Cardiac septum (tissue), 1 donor: ENCODE measurements around the gene PGRMC2. TPM values are rescaled to one million over a fixed set of nuclear protein-coding genes. Genes with fewer than 3 reads are reported as not detected.

Experiments
- DNase-seq: peaks from one replicate; pipeline ENCODE4 v3.0.0-alpha.2; 2020; ENCODE audit warnings: low spot score
- intact Hi-C: fragments of 100-400 bp; cut with DNase I; formaldehyde crosslinking; loops from one replicate; pipeline ENCODE4 v1.14.0; 2022
- long read RNA-seq: library from polyadenylated mRNA; unstranded; transcript quantifications from one replicate; pipeline ENCODE4 v2.0.0, GENCODE V29; 2021
- total RNA-seq: library from RNA; stranded (reverse); fragmentation: NEBNext Ultra II Directional; extraction: Animal tissue kit (Norgen Biotek cat#: 25700); gene quantifications from one replicate; pipeline ENCODE4 v1.2.1, GENCODE V29; 2021
- donor health status: DM: no; HTN: no; CAD: no.

Gene PGRMC2, protein sequence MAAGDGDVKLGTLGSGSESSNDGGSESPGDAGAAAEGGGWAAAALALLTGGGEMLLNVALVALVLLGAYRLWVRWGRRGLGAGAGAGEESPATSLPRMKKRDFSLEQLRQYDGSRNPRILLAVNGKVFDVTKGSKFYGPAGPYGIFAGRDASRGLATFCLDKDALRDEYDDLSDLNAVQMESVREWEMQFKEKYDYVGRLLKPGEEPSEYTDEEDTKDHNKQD
- 61.9 TPM for total RNA-seq
- long read RNA-seq, transcript PGRMC2-208 (3 exons, 3,783 nt) = major isoform, 38 of 44 reads
- long read RNA-seq, partial matches to known transcripts = 0 of 44 reads
- long read RNA-seq, other reads (novel, unspliced or antisense) = 4 of 44 reads

DNA sequence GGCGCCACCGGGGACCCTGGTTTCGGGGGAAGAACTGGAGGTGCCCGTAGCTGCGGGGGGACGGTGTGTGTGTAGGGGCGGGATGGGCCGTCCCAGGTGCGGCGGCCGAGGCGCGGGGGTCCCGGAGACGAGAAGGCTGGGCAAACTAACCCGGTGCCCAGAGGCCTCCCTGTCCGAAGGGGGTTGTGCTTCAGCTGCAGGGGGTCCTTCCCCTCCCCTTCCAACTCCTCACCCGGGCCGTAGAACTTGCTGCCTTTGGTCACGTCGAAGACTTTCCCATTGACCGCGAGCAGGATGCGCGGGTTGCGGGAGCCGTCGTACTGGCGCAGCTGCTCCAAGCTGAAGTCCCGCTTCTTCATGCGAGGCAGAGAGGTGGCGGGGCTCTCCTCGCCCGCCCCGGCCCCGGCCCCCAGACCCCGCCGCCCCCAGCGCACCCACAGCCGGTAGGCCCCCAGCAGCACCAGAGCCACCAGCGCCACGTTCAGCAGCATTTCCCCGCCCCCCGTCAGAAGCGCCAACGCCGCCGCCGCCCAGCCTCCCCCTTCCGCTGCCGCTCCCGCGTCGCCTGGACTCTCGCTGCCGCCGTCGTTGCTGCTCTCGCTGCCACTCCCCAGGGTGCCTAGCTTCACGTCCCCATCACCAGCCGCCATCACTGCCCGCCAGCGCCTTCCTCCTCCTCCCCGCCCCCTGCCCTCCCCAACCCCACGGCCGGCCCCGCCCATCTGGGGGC is at the start of gene PGRMC2:
PGRMC2 (minus strand) TSS at position 673 of the 730 bp plus-strand sequence; CDS start at position 650, 23 bp downstream.
- DNase-seq = no peak

DNA sequence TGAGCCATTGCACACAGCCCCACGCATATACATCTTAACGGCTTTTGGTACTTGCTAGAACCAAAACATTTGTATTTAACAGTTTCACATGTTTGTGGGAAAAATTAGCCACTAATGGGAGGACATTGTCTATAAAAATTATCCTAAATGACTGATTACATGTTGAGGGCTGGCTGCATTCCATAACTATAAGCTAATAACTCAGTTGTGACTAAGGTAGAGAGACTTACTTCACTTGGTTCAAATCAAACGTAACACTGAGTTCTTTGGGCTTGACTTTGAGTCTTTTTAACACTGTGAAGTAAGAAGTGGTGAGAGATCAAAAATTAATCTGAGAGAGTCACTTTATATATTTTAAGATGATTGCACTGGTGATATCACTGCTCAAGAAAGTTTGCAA is 47.9 kb upstream of the PGRMC2 start:
- no peak for DNase-seq
- intact Hi-C loops = no loop called here

More for the DNA sequence above, at the start of gene PGRMC2:
- intact Hi-C loops = loop anchor here (2.0 to 10.0 kb wide), 6 partner anchors 70 to 577 kb away; partner anchors contain the start of gene LARP1B

- DNase-seq = no peak
- intact Hi-C loops = no loop called here
Observed at GRCh38 chr4:128334256-128334655, 46.6 kb upstream of the PGRMC2 start.

DNA sequence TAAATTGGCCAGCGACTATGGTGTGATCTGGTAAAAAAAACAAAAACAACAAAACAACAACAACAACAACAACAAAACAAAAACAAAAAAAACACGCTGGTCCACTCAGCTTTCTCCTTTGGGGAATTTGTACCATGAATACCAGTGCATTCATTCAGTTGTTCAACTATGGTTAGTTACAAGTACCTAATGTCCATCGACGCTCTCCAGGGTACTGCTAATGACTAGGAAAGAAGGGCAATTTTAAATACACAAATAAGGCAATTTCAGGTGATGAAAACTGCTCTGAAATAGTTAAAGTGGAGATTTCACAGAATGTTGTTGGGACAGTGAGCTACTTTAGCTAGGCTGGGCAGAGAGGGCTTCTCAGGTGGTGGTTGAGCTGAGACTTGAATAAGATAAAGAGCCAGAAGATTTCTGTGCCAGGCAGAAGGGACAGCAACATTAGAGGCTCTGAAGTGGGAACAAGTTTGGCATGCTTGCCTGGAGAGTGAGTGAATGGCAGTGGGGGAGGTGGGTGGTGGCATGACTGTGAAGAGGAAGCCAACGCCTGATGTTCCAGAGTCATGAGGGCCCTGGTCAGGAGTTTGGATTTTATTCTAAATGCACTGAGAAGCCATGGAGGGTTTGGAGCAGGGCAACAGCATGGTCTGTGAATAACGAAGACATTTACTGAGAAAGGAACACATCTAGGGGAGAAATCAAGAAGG is 45.9 kb upstream of the PGRMC2 start:
- intact Hi-C loops = no loop called here
- no peak for DNase-seq

DNA sequence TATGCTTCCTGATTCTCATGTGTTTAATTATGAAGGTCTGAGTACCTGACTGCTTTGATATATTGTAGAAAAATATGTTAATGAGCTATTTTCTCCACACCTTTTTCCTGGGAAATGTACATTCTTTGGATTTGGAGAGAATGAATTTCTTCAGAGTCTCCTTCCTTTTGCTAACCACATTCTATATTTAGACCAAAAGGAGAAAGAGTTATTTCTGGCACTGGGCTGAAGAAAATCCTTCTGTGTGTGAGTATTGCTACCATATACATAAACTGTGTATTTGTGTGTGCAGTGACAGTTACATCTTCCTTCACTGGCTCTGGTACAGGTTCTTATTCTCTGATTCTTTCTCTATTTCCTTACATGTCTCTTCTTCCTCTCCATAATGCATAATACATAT is 44.5 kb upstream of the PGRMC2 start:
- DNase-seq = no peak
- intact Hi-C loops = no loop called here

GRCh38 chr4:128329638-128330037 is 42.0 kb upstream of the PGRMC2 start:
- DNase-seq = no peak
- intact Hi-C loops = no loop called here

GRCh38 chr4:128328106-128328505 is 40.5 kb upstream of the PGRMC2 start:
- intact Hi-C loops = no loop called here
- no peak for DNase-seq

- DNase-seq = no peak
- intact Hi-C loops = no loop called here
Observed at GRCh38 chr4:128323401-128323800, 35.8 kb upstream of the PGRMC2 start.

DNA sequence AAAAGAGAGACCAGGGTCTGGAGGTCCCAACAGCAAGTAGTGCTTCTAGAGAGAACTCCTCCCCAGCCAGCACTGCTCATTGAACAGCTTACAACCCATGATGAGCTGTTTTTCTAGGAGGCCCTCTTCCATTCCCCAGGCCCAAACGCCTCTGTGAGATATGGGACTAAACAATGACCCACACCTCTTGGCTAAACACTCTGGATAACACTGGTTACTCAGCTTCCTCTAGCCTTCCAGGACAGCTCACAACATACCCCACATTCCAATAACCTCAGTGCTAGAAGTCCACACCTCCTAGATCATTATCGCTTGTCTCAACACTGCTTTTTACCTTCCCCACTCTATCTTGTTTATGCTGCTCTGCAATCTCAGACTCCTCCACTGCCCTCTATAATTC is 35.4 kb upstream of the PGRMC2 start:
- intact Hi-C loops = no loop called here
- DNase-seq = no peak

DNA sequence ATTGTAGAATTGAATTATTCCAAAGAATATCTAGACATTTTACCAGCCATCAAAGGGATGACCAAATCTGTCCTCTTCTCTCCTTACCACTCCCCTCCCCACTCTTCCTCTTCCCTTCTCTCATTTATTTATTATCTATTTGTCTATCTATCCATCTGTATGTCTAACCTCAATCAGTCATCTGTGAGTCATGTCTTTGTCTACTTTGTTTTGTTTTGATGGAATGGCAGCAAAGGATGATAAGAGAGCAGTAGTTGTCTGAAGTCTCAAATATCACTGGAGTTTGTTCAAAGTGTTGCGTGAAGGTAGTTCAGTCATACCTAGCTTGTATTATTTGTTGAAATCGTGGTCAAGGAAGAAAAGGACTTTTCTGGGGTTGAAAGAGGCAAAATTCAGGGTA is 34.7 kb upstream of the PGRMC2 start:
- intact Hi-C loops = no loop called here
- no peak for DNase-seq

DNA sequence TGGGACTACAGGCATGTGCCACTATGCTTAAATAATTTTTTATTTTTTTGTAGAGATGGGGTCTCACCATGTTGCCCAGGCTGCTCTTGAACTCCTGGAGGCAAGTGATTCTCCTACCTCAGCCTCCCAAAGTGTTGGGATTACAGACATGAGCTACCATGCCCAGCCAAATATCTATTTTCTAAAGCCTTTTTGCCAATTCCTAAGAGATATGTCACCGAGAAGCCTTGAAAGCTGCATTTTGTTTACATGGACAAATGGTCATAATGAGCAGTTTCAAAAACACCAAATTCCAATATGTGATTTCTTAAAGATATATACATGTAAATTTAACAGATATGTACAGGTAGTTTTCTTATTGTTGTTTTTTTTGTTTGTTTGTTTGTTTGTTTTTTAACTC is 33.0 kb upstream of the PGRMC2 start:
- DNase-seq = no peak
- intact Hi-C loops = no loop called here

- intact Hi-C loops = no loop called here
- no peak for DNase-seq
Observed at GRCh38 chr4:128315756-128316520, 28.3 kb upstream of the PGRMC2 start.

- DNase-seq = no peak
- intact Hi-C loops = no loop called here
Observed at GRCh38 chr4:128311659-128312403, 24.2 kb upstream of the PGRMC2 start.

DNA sequence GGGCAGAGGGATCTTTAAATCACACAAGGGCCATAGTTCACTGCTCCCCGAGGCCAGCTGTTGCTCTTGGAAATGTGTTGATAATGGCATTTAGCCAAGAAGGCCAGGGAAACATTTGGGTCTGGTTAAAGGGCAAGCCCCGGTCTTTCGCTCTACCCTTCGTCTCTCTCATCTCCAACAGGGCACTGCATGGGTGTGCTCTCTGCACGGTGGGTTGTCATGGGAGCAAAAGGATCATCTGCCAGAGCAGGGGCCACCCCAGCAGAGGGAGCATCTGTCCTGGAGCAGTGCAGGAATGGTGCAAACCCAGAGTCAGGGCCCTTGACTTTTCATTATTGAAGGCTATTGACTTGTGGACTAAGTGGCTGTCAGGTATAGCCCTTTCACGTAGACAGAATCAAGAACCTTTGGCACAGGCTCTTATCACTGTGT is 22.7 kb upstream of the PGRMC2 start:
- DNase-seq = no peak
- intact Hi-C loops = no loop called here

DNA sequence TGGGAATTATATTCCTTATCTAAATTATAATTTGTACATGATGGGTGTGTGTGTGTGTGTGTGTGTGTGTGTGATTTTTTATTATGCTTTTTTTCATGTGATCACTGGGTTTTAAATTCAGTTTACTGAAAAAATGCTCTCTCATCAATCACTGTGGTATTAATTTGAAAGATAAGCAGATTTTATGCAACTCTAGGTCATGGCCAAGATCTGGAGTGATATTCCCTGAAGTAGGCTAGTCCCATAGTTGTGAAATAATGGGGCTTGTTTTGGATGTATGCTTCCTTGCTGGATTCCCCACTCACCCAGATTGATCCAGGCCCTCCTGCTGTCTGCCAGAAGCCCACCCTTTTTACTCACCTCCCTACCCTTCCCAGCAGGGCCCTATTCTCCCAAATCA is 22.0 kb upstream of the PGRMC2 start:
- DNase-seq = no peak
- intact Hi-C loops = loop anchor here (2.0 kb wide), 1 partner anchor 21 kb away; no protein-coding TSS in a partner anchor

DNA sequence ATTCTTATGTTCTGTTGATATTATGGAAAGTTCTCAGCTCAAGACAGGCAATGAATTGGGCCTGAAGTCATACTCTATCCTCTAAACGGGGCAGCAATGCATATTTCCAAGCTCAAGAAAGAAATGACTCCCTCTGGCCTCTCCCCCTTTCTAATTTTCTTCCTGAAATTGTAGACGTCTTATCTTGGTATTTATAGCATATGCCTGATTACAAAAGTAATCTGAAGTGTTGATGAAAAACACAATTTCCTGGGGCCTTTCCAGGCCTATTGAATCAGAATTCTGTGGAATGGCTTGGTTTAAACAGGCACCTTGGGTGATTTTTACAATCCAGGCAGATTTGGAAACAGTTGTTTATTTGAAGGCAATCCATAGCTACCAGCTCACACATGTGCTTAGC is 21.4 kb upstream of the PGRMC2 start:
- no peak for DNase-seq
- intact Hi-C loops = loop anchor here (2.0 kb wide), 1 partner anchor 20 kb away; no protein-coding TSS in a partner anchor

DNA sequence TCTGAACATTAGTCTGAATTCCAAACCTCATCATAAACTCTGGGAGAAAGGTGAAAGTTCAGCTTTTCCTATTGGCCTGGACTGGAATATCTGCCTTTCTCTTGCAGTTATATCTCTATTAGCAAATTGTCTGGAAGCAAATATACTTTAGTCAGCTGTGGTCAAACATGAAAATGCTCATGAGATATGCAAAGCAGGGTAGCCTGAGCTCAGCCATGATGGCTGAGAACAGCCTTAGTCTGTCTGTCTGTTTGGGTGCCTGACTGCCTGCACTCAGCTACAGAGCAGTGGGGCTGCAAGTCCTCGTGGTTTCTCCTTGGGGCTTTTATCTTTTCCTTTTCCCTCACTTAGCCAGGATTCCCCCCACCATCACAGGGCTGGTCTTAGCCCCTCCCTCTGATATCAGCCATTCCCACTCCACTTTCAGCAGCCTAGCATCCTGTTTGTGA is 19.5 kb upstream of the PGRMC2 start:
- intact Hi-C loops = no loop called here
- DNase-seq = no peak

- no peak for DNase-seq
- intact Hi-C loops = no loop called here
Observed at GRCh38 chr4:128305942-128306341, 18.3 kb upstream of the PGRMC2 start.

- DNase-seq = no peak
- intact Hi-C loops = no loop called here
Observed at GRCh38 chr4:128303986-128304385, 16.4 kb upstream of the PGRMC2 start.
